Left forelimb (tissue), 1 donor: ENCODE results near the gene SCARB1.

Experiments
- DNase-seq: peaks from one replicate; pipeline ENCODE4 v3.0.0-alpha.2; 2018; ENCODE audit warnings: low spot score

The SCARB1 gene

DNA sequence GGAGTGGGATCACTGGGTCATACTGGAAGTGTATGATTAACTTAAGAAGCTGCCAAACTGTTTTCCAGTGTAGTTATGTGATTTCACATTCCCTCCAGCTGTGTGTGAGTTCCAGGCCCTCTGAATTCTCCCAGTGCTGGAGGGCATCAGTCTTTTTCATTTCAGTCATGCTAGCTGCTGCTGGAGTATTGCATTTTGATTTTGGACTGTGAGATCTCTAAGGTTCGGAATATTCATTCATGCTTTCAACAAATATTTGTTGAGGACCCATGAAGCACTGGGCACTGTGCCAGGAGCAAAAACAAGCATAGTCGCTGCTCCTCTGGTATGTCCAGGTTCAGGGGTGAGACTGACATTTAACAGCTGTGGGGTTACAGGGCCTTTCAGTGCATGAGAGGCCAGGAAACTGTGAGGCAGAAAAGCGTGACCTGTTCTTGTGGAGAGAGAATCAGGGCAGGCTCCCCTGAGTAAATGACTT is 133.2 kb downstream of the SCARB1 start:
- DNase-seq = no peak

DNA sequence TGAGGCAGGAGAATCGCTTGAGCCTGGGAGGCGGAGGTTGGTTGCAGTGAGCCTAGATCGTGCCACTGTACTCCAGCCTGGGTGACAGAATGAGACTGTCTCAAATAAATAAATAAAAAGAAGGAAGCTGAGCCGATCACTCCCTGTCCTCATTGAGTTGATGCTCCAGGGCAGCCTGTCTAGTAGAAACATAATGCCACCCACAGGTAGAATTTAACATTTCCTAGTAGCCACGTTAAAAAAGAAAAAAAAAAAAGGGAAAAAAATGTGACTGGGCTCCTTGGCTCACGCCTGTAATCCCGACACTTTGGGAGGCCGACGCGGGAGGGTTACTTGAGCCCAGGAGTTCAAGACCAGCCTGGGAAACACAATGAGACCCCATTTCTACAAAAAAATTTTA is 135.7 kb downstream of the SCARB1 start:
- DNase-seq = no peak

- no peak for DNase-seq
These were observed 136.3 kb downstream of the SCARB1 start for GRCh38 chr12:124727264-124727800.
